Fibroblast of peridontal ligament (primary cell): Measurements from ENCODE around the gene CEACAM6.
"Not testable (repeated sequence)": the region's sequence is repeated elsewhere in the genome, so short reads cannot be mapped to it uniquely, and the experiment has no call there.

Experiments
- DNase-seq: peaks from one replicate; pipeline ENCODE4 v3.0.0-alpha.2; 2010; ENCODE audit errors: extremely low read depth

CEACAM6 gene

DNA sequence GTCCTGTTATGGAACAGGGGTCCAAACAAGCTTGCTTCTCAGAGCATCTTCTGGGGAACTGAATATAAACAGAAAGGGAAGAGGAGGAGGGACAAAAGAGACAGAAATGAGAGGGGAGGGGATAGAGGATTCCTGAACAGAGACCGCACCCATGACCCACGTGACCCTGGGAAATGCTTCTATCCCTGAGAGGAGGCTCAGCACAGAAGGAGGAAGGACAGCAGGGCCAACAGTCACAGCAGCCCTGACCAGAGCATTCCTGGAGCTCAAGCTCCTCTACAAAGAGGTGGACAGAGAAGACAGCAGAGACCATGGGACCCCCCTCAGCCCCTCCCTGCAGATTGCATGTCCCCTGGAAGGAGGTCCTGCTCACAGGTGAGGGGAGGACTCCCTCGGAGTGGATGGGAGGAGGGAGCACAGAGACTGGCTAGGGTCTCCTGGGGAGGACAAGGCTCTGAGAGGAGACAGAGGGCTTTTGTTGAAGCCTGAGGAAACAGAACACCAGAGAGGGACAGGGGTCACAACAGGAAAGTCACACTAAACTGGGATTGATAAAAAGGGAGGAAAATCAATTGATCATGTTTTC, at the start of gene CEACAM6:
TSS of gene CEACAM6 (plus strand) at position 203 of the 586 bp plus-strand sequence. CDS start at position 312, 109 bp downstream.
- no peak for DNase-seq

DNA sequence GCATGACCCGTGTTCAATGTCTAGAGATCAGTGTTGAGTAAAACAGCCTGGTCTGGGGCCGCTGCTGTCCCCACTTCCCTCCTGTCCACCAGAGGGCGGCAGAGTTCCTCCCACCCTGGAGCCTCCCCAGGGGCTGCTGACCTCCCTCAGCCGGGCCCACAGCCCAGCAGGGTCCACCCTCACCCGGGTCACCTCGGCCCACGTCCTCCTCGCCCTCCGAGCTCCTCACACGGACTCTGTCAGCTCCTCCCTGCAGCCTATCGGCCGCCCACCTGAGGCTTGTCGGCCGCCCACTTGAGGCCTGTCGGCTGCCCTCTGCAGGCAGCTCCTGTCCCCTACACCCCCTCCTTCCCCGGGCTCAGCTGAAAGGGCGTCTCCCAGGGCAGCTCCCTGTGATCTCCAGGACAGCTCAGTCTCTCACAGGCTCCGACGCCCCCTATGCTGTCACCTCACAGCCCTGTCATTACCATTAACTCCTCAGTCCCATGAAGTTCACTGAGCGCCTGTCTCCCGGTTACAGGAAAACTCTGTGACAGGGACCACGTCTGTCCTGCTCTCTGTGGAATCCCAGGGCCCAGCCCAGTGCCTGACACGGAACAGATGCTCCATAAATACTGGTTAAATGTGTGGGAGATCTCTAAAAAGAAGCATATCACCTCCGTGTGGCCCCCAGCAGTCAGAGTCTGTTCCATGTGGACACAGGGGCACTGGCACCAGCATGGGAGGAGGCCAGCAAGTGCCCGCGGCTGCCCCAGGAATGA, 48.4 kb upstream of the CEACAM6 start:
- no peak for DNase-seq

DNA sequence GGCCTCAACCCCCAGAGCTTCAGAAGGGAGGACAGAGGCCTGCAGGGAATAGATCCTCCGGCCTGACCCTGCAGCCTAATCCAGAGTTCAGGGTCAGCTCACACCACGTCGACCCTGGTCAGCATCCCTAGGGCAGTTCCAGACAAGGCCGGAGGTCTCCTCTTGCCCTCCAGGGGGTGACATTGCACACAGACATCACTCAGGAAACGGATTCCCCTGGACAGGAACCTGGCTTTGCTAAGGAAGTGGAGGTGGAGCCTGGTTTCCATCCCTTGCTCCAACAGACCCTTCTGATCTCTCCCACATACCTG, 47.9 kb upstream of the CEACAM6 start:
- no peak for DNase-seq

DNA sequence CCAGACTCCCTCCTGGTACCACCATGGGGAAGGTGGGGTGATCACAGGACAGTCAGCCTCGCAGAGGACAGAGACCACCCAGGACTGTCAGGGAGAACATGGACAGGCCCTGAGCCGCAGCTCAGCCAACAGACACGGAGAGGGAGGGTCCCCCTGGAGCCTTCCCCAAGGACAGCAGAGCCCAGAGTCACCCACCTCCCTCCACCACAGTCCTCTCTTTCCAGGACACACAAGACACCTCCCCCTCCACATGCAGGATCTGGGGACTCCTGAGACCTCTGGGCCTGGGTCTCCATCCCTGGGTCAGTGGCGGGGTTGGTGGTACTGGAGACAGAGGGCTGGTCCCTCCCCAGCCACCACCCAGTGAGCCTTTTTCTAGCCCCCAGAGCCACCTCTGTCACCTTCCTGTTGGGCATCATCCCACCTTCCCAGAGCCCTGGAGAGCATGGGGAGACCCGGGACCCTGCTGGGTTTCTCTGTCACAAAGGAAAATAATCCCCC, 47.4 kb upstream of the CEACAM6 start:
- DNase-seq: no peak

DNA sequence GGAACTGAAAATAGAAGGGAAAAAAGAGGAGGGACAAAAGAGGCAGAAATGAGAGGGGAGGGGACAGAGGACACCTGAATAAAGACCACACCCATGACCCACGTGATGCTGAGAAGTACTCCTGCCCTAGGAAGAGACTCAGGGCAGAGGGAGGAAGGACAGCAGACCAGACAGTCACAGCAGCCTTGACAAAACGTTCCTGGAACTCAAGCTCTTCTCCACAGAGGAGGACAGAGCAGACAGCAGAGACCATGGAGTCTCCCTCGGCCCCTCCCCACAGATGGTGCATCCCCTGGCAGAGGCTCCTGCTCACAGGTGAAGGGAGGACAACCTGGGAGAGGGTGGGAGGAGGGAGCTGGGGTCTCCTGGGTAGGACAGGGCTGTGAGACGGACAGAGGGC, 46.8 kb upstream of the CEACAM6 start, which contains the start of gene CEACAM5:
TSS of gene CEACAM5 (plus strand) at position 146 of the 400 bp plus-strand sequence. CDS start at position 252, 106 bp downstream.
- no peak for DNase-seq

DNA sequence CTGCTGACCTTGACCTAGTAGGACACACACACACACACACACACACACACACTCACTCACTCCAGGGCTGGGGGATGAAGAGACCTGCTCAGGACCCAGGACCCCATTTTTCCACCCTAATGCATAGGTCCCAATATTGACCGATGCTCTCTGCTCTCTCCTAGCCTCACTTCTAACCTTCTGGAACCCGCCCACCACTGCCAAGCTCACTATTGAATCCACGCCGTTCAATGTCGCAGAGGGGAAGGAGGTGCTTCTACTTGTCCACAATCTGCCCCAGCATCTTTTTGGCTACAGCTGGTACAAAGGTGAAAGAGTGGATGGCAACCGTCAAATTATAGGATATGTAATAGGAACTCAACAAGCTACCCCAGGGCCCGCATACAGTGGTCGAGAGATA, 45.8 kb upstream of the CEACAM6 start:
- DNase-seq: not testable (repeated sequence)

DNA sequence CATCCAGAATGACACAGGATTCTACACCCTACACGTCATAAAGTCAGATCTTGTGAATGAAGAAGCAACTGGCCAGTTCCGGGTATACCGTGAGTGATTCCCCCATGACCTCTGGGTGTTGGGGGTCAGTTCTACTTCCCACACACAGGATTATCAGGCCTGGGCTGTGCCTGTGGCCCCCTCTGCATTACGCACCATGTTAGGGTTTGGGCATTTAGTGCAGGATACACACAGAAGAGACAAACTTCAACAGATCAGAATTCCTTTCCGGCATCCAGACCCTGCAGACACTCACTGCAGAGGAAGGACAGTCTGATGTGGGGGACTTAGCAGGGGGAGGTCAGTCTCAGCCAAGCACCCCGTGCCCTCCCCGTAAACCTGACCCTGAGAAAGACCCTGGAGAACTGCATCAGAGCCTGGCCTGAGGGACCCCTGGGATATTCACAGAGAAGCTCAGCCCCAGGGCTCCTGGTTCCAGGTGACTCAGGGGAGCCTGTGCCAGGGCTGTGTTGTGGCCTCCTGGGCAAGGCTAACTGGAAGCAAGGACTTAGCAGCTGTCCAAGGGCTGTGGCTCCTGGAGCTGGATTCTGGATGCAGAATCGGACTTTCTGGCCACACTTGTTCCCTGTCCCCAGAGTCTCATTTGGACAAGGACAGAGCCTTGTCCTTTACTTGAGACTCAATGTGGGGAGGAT, 45.2 kb upstream of the CEACAM6 start:
- no peak for DNase-seq

DNA sequence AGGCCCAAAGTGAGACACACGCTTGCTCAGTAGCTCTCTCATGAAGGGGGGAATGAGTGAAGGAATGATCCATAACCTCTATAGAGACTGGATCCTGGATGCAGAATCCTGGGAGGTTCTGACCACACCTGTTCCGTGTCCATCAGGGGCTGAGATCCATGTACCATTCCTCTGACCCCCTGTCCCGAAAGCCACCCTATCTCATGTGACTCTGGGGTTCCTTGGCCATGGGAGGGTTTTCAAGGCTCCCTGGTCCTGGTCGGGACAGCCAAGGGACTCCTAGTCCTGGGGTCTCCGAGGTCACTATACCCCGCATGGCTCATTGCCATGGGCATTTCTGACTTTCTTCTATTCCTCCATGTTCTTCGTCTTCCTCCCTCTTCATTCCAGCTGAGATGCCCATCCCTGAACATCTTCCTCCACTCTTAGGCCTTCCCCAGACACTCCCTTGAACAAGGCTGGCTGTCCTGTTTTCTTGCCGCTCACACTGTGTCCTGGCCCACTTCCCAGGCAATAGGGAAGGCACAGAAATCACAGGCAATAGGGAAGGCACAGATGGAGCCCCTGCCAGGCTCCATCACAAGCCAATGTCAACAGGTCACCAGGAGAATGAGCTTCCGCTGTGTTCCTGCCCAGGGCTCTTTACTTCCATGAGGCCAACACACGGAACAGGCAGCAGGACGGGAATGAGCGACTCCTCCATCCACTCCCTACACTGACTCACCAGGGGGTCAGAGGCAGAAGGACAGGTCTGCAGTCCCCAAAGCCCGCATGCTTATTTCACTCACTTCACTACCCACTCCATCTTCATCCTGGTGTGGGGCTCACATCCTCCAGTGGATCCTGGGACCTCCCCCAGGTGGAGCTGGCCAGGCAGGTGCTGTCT, 43.7 kb upstream of the CEACAM6 start:
- no peak for DNase-seq

DNA sequence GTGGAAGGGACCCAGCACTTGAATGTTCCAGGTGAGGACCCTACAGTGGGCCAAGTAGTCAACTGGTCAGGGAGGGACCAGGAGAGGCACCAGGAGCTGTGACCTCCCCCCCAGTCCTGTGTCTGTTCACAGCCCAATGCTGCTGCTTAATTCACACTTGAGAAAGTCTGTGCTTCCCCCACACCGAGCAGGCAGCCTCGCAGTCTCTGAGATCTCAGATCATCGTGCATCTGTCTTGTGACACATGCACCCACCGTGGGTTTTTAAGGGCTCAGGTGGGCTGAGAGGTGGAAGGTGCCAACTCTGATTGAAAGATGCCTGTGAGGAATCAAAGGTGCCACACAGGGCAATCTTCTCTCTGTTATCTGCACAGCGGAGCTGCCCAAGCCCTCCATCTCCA, 40.7 kb upstream of the CEACAM6 start:
- no peak for DNase-seq

DNA sequence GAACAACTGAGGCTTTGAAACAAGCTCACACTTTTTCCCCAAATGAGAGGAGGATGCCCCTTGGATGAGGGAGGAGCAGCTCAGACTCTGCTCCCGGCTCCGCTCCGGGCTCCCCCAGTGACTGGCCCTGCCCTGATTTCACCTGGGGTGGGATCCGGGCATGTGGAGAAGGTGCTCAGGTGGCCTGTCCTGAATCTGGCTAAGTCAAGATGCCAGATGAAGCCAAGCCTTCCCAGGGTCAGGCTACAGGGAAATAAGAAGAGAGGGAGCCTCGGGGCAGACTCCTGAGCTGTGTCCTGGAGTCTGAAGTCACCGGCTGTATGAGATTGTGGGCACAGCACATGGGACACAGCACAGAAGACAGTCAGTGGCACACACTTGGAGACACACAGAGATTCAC, 36.6 kb upstream of the CEACAM6 start:
- no peak for DNase-seq

DNA sequence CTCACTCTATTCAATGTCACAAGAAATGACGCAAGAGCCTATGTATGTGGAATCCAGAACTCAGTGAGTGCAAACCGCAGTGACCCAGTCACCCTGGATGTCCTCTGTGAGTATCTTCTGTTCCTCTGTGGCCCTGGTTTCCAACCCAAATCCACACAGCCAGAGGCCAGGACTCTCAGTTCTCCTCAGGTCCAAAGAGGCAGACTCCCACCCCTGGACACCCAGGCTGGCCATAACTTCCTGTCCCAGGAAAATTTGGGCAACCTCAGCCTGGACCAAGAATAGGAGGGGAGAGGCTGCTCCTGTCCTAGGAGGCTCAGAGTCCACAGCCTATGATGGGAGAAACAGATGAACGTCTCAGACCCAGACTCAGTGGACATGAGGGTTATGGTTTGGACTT, 35.2 kb upstream of the CEACAM6 start:
- no peak for DNase-seq

DNA sequence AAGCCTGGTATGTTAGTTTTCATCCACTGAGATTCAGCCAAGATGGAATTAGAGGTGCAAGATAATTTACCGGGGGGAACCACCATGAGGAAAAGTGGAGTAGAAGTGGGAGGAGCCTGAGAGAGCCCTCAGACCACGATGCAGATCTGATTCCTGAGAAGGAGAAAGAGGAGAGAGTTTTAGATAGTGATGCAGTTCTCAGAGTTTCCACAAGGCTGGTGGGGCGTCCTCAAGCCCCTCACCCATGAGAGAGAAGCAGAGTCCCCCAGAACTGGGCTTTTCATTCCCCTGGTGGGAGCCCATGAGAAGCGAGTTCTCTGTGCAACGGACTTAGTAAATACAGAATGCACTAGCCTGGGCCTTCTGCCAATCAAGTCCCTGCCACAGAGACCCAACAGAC, 28.8 kb upstream of the CEACAM6 start:
- DNase-seq: no peak

DNA sequence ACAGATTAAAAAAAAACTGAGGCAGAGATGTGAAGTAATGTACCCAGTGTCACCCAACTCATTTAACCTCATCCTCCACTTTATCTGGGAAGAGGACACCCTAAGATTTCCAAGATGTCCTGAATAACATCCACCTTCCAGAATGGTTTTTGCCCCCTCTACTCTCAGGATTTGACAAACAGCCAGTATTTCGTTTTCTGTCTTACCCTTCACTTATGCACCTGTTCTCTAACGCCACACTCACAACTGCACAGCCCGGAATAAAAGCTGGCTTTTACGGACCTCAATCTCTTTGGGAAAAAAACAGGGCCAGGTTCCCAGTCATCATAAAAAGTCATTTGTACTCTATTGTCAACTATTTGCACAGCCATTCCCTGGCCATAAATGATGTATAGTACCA, 21.2 kb upstream of the CEACAM6 start:
- no peak for DNase-seq

DNA sequence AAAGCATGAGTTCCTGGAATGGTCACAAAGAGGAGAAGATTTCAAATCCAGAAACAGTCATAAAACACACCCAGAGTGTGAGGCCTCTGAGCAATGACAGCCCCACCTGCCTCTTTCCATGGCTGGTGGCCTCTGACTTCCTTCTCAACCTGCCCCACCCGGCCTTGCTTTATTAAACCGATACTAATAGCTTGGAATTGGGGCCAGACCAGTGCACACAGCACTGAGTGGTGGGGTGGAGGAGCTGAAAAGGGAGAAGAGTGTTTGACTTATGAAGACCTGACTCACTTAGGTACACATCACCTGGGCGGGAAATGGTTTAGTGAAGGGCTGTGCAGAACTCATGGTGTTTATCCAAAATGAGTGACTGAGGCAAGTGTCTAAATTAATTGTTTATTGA, 20.7 kb upstream of the CEACAM6 start:
- DNase-seq: no peak

DNA sequence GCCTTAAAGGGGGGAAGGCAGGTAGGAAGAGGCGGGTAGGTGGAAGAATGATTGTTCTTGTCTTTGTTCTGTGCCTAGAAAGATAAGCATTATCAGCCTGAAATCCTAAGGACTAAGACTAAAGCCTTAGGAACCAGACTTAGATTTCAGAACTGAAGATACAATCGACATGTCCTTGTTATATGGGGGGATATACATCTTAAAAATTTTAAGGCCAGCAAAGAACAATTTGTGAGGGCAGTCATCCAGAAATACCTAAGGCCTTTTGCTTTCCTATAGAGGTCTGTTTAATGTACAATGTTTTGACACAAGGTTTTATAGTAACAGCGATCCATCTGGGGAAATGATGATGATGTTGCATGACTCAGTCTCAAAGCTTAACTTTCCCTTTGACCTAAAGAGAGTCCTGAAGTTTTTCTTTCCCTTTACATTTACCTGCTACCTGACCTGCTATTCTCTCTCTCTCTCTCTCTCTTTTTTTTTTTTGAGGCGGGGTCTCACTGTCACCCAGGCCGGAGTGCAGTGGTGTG, 20.2 kb upstream of the CEACAM6 start:
- DNase-seq: no peak

DNA sequence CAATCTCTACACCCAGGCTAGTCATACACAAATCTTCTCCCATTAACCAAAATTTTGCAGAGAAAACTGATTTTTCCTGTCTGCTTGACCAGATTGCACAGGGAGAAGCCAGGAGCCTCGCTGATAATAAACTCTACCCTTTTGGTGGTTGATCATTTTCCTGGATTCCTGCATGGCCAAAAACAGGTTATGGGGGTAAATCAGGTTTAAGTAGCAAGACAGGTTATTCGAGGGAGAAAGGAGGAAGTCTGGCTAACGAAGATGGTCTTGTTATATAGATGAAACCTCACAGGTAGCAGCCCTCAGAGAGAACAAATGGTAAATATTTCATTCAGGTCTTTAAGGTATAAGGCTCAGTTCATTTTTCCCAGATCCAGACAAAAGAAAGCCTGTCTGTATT, 16.0 kb upstream of the CEACAM6 start:
- DNase-seq: no peak

DNA sequence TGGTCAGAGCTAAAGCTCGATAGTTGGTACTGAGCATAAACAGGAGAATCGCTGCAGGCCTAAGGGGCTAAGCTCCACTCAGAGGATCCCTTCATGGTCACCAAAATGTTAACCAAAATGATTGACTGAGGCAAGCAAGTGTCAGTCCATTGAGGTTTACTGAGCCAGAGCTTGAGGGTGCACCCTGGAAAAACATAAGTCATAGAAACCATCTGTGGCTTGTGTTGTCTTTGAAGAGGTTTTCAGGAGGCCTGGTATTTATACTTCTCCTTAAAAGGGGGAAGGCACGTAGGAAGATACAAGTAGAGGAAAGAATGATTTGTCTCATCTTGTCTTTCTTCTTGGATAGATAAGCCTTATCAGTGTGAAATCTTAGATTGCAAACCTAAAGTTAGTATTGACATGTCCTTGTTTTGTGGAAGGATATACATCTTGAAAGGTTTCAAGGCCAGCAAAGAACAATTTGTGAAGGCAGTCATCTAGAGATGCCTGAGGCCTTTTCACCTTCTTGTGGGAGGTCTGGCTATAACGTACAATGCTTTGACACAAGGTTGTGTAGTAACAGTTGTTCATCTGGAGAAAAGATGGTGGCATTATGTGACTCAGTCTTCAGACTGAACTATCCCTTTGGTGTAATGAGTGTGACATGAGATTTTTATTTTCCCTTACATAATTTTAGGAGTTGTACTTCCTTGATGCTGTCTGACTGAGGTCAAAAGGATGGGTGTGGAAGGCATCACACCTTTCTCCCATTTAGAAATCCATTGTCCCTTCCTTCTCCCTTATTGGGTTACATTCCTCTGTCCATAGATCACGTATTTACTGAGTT, 14.7 kb upstream of the CEACAM6 start:
- DNase-seq: no peak

DNA sequence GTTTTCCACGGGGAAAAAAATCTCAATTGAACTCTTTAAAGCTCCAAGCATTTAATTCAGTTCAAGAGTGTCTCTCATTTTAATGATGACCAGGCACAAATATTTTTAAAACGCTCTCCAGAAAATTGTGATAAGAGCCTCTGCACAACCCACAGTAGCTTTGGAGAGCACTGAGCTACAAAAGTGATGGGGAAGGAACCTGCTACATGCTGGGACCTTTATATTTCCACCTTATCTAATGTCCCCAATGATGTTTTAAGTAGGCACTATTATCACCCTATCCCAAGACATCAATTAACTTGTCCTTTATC, 14.1 kb upstream of the CEACAM6 start:
- DNase-seq: no peak

DNA sequence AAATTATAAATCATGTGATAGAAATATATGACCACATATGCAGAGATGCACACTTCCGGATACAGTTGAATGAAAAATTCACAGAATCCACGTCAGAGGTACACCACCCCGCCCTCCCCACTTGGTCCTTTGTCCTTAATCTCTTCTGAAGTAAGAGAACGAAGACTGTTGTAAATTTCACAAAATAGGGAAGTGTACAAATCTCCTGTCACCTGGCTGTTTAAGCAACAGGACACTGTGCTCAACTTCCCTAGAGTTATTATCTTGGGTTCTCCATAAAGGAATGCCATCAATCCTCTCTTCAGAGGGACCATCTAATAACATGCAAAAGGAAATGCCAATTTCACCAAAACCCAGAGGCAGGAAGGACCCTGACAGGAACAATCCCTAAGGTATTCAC, 10.5 kb upstream of the CEACAM6 start:
- no peak for DNase-seq

DNA sequence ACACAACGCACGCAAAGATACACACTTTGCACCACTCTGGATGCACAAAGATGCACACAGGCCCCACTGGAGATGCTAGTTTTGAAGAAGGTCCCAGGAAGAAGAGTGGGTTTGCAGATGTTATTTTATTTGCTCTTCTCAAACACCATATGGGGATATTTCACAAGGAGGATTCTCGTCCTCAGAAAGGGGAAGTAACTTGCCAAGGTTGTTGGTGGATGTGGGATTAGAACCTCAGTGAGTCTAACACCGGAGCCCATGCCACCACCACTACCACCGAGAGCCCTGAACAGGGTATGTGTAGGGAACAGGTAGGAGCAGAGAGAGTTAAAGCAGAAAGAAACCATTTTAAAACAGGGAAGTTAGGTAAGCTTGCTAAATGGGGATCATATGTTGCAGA, 9.6 kb upstream of the CEACAM6 start:
- no peak for DNase-seq
